NCI-H1694 (cell line): ENCODE measurements around the gene OTULINL.
"Not testable (repeated sequence)": the region's sequence is repeated elsewhere in the genome, so short reads cannot be mapped to it uniquely, and the experiment has no call there.

ENCODE experiments used
- DNase-seq: peaks from one replicate; lab custom pipeline; 2025; lab: John Stamatoyannopoulos, UW

Gene OTULINL

GRCh38 chr5:14581106-14581890, at the start of gene OTULINL:
Gene OTULINL, plus strand, starts transcription at chr5:14581792. Its CDS starts 103 bp downstream, at chr5:14581895.
- DNase-seq = peak; percentile 68

GRCh38 chr5:14532180-14532579, 49.4 kb upstream of the OTULINL start:
- DNase-seq = no peak

- no peak for DNase-seq
These were observed 46.8 kb upstream of the OTULINL start for GRCh38 chr5:14534773-14535172.

DNA sequence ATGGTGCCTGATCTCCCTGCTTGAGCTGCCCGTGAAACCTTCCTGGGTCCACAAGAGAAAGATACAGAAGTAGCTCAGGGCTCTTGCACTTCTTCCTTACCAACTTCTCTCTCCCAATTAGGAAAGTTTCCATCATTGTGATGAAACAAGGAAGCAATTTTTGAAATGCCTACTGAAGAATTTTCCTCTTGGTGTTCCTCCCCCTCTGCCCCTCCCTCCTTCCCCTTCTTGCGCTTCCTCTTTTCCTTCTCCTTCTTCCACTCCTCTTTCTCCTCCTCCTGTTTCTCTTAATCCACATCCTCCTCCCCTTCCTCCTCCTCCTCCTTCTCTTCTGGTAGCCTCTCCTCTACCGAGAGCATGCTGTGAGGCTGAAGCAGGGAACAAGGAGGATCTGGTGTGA, 36.3 kb upstream of the OTULINL start:
- DNase-seq = no peak

DNA sequence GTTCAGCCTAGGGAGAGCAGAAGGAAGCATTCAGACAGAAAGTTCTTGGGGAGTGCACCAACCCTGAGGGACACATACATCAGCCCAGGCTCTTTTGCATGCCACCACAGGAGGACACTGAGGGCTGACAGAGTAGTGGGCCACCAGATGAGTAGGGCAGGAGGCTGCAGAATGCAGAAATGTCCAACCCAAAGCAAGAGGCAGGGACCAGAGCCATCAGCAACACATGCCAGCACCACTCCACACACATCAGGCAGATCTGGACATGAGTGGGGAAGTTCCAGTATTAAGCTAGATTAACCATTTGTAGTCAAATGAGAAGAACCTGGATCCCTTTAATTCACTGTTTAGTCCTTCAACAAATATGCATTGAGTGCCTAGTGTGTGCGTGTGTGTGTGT, 35.7 kb upstream of the OTULINL start:
- no peak for DNase-seq

DNA sequence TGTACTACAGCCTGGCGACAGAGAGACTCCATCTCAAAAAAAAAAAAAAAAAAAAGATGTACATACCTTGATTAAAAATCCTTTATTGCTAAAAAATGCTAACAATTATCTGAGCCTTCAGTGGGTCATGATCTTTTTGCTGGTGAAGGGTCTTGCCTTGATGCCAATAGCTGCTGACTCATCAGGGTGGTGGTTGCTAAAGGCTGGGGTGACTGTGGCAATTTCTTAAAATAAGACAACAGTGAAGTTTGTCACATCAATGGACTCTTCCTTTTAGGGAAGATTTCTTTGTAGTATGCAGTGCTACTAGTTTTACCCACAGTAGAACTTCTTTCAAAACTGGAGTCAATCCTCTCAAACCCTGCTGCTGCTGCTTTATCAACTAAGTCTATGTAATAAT, 33.9 kb upstream of the OTULINL start:
- DNase-seq = no peak

DNA sequence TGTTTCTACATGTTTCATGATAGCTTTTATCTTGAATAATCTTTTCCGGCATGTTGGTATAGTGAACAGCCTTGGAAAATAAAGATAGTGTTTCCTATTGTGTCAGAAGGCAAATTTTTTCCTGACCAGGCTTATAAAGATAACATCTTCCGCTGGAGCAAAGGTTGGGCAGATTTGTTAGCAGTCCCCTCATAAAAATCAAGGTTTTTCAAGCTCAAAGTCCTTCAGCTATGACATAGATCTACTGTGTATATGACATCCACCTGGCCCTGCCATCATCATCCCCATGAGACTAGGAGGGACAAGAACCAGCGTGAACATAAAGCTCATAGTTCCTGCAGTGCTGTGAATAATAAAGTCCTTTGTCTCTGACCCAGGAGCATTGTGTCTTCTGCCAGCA, 30.4 kb upstream of the OTULINL start:
- DNase-seq = no peak

- DNase-seq = no peak
These were observed 29.6 kb upstream of the OTULINL start for GRCh38 chr5:14552017-14552416.

- not testable (repeated sequence) for DNase-seq
These were observed 27.3 kb upstream of the OTULINL start for GRCh38 chr5:14554288-14554687.

GRCh38 chr5:14556015-14556414, 25.6 kb upstream of the OTULINL start:
- no peak for DNase-seq

- DNase-seq = no peak
These were observed 24.3 kb upstream of the OTULINL start for GRCh38 chr5:14557203-14557770.

GRCh38 chr5:14557791-14558415, 23.7 kb upstream of the OTULINL start:
- DNase-seq = peak; percentile 89

GRCh38 chr5:14560091-14560595, 21.4 kb upstream of the OTULINL start:
- peak; percentile 76 for DNase-seq

GRCh38 chr5:14561741-14562140, 19.9 kb upstream of the OTULINL start:
- no peak for DNase-seq

GRCh38 chr5:14568333-14568732, 13.3 kb upstream of the OTULINL start:
- DNase-seq = no peak

- no peak for DNase-seq
These were observed 11.5 kb upstream of the OTULINL start for GRCh38 chr5:14569948-14570691.

DNA sequence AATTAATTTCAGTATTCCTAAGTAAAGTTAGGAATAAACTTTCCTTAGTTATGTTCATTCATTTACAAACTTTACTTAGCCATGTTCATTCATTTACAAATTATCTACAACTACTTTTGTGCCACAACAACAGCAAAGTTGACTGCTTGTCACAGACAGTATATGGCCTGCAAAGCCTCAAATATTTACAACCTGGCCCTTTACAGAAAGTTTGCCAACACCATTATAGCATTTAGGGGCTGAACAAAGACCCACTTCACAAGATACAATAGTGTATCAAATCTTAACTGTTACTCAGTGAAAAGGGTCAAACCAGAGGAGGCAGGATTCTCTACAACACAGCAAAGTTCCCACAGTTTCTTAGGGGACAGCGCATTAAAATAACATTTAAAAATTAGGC, 9.7 kb upstream of the OTULINL start:
- no peak for DNase-seq

DNA sequence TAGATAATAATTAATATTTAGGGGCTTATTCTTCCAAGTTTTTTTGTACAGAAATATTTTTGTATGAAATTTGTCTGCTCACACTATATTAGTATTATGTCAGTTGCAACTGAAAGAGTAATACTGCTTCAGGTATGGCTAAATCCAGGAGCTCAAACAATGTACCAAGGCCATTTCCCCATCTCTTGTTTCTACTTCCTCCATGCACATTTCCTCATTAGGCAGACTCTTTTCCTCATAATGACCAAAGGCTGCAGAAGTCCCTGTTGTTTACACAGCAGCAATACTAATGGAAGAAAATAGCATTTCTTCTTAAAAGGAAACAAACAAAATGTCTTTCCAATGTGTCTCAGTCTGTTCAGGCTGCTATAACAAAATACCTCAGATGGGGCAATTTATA, 9.2 kb upstream of the OTULINL start:
- no peak for DNase-seq

DNA sequence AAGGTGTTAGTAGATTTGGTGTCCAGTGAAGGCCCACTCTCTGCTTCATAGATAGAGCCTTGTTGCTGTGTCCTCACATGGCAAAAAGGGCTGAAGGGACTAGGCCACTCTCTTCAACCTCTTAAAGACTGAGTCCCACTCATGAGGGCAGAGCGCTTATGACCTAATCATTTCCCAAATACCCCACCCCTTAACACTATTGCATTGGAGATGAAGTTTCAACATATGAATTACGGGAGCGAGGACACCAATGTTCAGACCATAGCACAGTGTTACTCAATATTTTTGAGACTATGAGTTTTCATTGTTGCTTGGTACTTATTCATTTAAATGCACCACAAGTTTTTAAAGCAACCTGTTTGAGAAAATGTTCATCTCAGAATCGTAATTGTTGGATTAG, 8.8 kb upstream of the OTULINL start:
- no peak for DNase-seq

- no peak for DNase-seq
These were observed 7.5 kb upstream of the OTULINL start for GRCh38 chr5:14574096-14574495.

GRCh38 chr5:14574891-14575508, 6.6 kb upstream of the OTULINL start:
- DNase-seq = peak; percentile 76

DNA sequence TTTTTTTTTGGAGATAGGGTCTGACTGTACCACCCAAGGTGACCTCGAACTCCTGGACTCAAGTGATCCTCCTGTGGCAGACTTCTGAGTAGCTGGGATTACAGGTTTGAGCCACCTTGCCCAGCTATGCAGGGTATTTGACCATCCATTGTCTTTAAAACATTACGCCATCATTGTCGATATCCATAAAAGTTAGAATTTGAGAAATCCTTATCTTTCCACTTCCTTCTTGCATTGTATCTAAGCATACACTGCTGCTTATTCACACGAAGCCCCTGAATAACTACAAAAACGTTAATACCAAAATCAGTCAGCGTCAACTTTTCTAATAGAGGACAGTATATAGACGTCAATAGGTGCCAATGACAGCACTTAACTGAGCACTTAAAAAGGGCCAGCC, 5.4 kb upstream of the OTULINL start:
- no peak for DNase-seq
